HEK293 (cell line): Measurements from ENCODE around the gene SPATA6L.
"Not testable (repeated sequence)": the region's sequence is repeated elsewhere in the genome, so short reads cannot be mapped to it uniquely, and the experiment has no call there.

Experiments used
- CTCF ChIP-seq: fragments of 450-650 bp; formaldehyde crosslinking; IDR thresholded peaks from 2 replicates; pipeline ENCODE4 v1.5.1; 2016; ENCODE audit warnings: missing biosample characterization, missing genetic modification characterization
- ZNF354C ChIP-seq: fragments of 450-650 bp; formaldehyde crosslinking; IDR thresholded peaks from 2 replicates; pipeline ENCODE4 v1.5.1; 2016; ENCODE audit warnings: missing biosample characterization, missing genetic modification characterization, low read depth, borderline replicate concordance
- ZNF639 ChIP-seq: fragments of 450-650 bp; formaldehyde crosslinking; IDR thresholded peaks from 2 replicates; pipeline ENCODE4 v1.5.1; 2016; ENCODE audit warnings: missing biosample characterization, missing genetic modification characterization
- TF ChIP-seq, protein P1 (sequence below): fragments of 450-650 bp; formaldehyde crosslinking; IDR thresholded peaks from 2 replicates; pipeline ENCODE4 v1.5.1; 2016; ENCODE audit warnings: missing biosample characterization, missing genetic modification characterization, low read depth
- TF ChIP-seq, protein P2 (sequence below): fragments of 450-650 bp; formaldehyde crosslinking; IDR thresholded peaks from 2 replicates; pipeline ENCODE4 v1.5.1; 2016; ENCODE audit warnings: missing biosample characterization, missing genetic modification characterization

DNA sequence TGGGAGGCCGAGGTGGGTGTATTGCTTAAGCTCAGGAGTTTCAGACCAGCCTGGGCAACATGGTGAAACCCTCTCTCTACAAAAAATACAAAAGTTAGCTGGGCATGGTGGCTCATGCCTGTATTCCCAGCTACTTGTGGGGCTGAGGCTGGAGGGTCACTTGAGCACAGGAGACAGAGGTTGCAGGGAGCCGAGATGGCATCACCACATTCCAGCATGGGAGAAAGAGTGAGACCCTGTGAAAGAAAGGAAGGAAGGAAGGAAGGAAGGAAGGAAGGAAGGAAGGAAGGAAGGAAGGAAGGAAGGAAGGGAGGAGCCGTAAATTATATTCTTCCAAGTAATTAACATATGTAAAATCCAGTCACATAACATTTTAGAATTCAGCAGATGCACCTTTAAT is 10.1 kb downstream of the SPATA6L start:
- not testable (repeated sequence) for TF ChIP-seq CTCF (tag by site-specific recombination); ZNF354C; ZNF639 (tag by site-specific recombination)
- TF ChIP-seq, protein P1, sequence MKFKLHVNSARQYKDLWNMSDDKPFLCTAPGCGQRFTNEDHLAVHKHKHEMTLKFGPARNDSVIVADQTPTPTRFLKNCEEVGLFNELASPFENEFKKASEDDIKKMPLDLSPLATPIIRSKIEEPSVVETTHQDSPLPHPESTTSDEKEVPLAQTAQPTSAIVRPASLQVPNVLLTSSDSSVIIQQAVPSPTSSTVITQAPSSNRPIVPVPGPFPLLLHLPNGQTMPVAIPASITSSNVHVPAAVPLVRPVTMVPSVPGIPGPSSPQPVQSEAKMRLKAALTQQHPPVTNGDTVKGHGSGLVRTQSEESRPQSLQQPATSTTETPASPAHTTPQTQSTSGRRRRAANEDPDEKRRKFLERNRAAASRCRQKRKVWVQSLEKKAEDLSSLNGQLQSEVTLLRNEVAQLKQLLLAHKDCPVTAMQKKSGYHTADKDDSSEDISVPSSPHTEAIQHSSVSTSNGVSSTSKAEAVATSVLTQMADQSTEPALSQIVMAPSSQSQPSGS, result not testable (repeated sequence)
- TF ChIP-seq, protein P2, sequence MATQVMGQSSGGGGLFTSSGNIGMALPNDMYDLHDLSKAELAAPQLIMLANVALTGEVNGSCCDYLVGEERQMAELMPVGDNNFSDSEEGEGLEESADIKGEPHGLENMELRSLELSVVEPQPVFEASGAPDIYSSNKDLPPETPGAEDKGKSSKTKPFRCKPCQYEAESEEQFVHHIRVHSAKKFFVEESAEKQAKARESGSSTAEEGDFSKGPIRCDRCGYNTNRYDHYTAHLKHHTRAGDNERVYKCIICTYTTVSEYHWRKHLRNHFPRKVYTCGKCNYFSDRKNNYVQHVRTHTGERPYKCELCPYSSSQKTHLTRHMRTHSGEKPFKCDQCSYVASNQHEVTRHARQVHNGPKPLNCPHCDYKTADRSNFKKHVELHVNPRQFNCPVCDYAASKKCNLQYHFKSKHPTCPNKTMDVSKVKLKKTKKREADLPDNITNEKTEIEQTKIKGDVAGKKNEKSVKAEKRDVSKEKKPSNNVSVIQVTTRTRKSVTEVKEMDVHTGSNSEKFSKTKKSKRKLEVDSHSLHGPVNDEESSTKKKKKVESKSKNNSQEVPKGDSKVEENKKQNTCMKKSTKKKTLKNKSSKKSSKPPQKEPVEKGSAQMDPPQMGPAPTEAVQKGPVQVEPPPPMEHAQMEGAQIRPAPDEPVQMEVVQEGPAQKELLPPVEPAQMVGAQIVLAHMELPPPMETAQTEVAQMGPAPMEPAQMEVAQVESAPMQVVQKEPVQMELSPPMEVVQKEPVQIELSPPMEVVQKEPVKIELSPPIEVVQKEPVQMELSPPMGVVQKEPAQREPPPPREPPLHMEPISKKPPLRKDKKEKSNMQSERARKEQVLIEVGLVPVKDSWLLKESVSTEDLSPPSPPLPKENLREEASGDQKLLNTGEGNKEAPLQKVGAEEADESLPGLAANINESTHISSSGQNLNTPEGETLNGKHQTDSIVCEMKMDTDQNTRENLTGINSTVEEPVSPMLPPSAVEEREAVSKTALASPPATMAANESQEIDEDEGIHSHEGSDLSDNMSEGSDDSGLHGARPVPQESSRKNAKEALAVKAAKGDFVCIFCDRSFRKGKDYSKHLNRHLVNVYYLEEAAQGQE (tag by site-specific recombination), result not testable (repeated sequence)
